Activated CD8-positive, alpha-beta memory T cell treated with anti-CD3 and anti-CD28 coated beads, Interleukin-2, amount 50 U/mL, for 1 hour (primary cell): ENCODE data around the gene SYDE2.

ENCODE experiments used
- DNase-seq: peaks from one replicate; pipeline ENCODE4 v3.0.0-alpha.2; 2020; ENCODE audit errors: extremely low read depth

SYDE2 gene

GRCh38 chr1:85122169-85122568, 78.6 kb downstream of the SYDE2 start:
- DNase-seq, result no peak

- no peak for DNase-seq
Observed at GRCh38 chr1:85121744-85122143, 79.1 kb downstream of the SYDE2 start.

GRCh38 chr1:85118751-85119150, 82.1 kb downstream of the SYDE2 start:
- no peak for DNase-seq

DNA sequence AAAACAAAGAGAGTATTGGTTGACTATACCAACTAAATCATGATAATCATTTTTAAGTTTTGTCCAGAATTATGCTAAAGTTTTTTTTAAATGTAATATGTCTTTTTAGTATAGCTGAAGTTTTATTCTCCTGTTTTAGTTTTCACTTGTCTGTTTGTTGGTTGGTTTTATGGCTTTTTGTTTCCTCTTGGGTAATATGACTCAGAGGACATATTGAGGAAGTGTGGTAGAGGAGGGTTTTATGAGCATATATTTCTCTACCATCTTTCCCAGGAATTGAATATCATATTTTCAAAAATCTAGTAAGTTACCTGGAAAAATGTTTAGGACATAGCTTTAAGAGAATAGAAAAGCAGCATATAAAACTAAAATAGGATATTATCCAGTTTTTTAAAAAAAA, 84.0 kb downstream of the SYDE2 start:
- DNase-seq, result no peak

- DNase-seq, result no peak
Observed at GRCh38 chr1:85115933-85116332, 84.9 kb downstream of the SYDE2 start.

- no peak for DNase-seq
Observed at GRCh38 chr1:85111695-85112094, 89.1 kb downstream of the SYDE2 start.

DNA sequence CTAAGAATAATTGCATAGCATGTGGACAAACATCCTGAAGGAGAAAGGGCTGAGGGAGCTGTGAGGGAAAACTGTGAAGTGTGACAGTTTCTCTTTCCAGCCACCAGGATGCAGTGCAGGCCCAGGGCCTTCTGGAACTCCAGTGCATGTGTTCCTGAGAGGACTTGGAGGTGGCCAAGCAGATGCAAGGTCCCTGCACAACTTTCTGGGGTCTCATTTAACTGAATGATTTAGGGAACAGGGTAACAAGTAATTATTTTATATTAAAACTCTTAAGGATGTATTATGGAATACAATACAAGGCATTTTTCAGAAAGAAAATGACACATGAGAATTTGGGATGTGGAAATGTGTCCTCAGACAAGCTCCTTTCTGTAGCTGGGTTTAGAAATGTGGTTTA, 91.3 kb downstream of the SYDE2 start:
- no peak for DNase-seq
